GM12872 (cell line): ENCODE results near the gene NUBP2.

Experiments
- CTCF ChIP-seq: IDR thresholded peaks from 3 replicates; pipeline ENCODE4 v1.5.1; 2011; ENCODE audit warnings: low read depth, mild to moderate bottlenecking, low read length, moderate library complexity; ENCODE audit not compliant: insufficient read depth

The NUBP2 gene

GRCh38 chr16:1793578-1794220 is 10.9 kb downstream of the NUBP2 start, which contains the start of gene IGFALS:
Gene IGFALS (minus strand): TSS chr16:1793705. CDS start chr16:1793652, 53 bp downstream.
- TF ChIP-seq CTCF: no peak

- TF ChIP-seq CTCF: no peak
Measured at GRCh38 chr16:1794221-1794871, 11.6 kb downstream of the NUBP2 start.

- no peak for TF ChIP-seq CTCF
Measured at GRCh38 chr16:1794908-1795666, 12.3 kb downstream of the NUBP2 start.

- TF ChIP-seq CTCF: no peak
Measured at GRCh38 chr16:1800701-1801100, 17.9 kb downstream of the NUBP2 start.

GRCh38 chr16:1807626-1808025 is 24.9 kb downstream of the NUBP2 start:
- TF ChIP-seq CTCF: no peak

GRCh38 chr16:1808691-1809090 is 25.9 kb downstream of the NUBP2 start:
- no peak for TF ChIP-seq CTCF

- TF ChIP-seq CTCF: no peak
Measured at GRCh38 chr16:1809281-1809801, 26.6 kb downstream of the NUBP2 start.
